HepG2 (cell line): ENCODE data around the gene ZNF749. TPM values are rescaled to one million over a fixed set of nuclear protein-coding genes. Genes with fewer than 3 reads are reported as not detected.
A peak's percentile ranks its signal among the peaks of the same experiment; 100 is the strongest.

Experiments used
- ATF1 ChIP-seq: IDR thresholded peaks from 2 replicates; pipeline ENCODE4 v1.6.1; 2016; ENCODE audit warnings: mild to moderate bottlenecking, control low read depth
- HOXA9 ChIP-seq: sonication (generic); formaldehyde crosslinking; IDR thresholded peaks from 2 replicates; pipeline ENCODE4 v1.8.1; 2022; ENCODE audit warnings: missing genetic modification reagents, mild to moderate bottlenecking, moderate library complexity, borderline replicate concordance
- MEF2D ChIP-seq: sonication (generic); formaldehyde crosslinking; IDR thresholded peaks from 2 replicates; pipeline ENCODE4 v1.5.1; 2020; ENCODE audit warnings: mild to moderate bottlenecking, missing genetic modification reagents
- MLLT10 ChIP-seq: sonication (generic); formaldehyde crosslinking; IDR thresholded peaks from 2 replicates; pipeline ENCODE4 v1.4.0; 2020; ENCODE audit warnings: missing genetic modification reagents
- NFIC ChIP-seq: IDR thresholded peaks from 2 replicates; pipeline ENCODE4 v1.6.1; 2012; ENCODE audit warnings: mild to moderate bottlenecking, low read length, inconsistent platforms
- PATZ1 ChIP-seq: sonication (generic); formaldehyde crosslinking; IDR thresholded peaks from 2 replicates; pipeline ENCODE4 v1.4.0; 2020; ENCODE audit warnings: missing genetic modification reagents
- PLRG1 ChIP-seq: fragments of 450-650 bp; conservative IDR thresholded peaks from 2 replicates; pipeline ENCODE4 v1.6.1; 2016
- POLR2A ChIP-seq, 2 experiments: IDR thresholded peaks; 2 replicates each; pipeline ENCODE4 v1.6.1; 2011; ENCODE audit warnings: low read depth in 2 of 2, low read length in 2 of 2, mild to moderate bottlenecking in 1 of 2, moderate library complexity in 1 of 2; ENCODE audit not compliant: insufficient read depth in 1 of 2
- ZBTB34 ChIP-seq: sonication (generic); formaldehyde crosslinking; IDR thresholded peaks from 2 replicates; pipeline ENCODE4 v1.8.0; 2022; ENCODE audit warnings: mild to moderate bottlenecking, missing genetic modification reagents
- ZFP36L2 ChIP-seq: sonication (generic); formaldehyde crosslinking; IDR thresholded peaks from 2 replicates; pipeline ENCODE4 v1.4.0; 2020; ENCODE audit warnings: missing genetic modification reagents
- ZNF10 ChIP-seq: sonication (generic); formaldehyde crosslinking; IDR thresholded peaks from 2 replicates; pipeline ENCODE4 v1.4.0; 2020; ENCODE audit warnings: mild to moderate bottlenecking, low read depth, missing genetic modification reagents, borderline replicate concordance
- ZNF143 ChIP-seq: sonication (generic); formaldehyde crosslinking; IDR thresholded peaks from 2 replicates; pipeline ENCODE4 v1.4.0; 2020; ENCODE audit warnings: missing genetic modification reagents
- ZNF296 ChIP-seq: sonication (generic); formaldehyde crosslinking; conservative IDR thresholded peaks from 2 replicates; pipeline ENCODE4 v1.5.0; 2020; ENCODE audit warnings: mild to moderate bottlenecking, missing genetic modification reagents
- ZNF556 ChIP-seq: sonication (generic); formaldehyde crosslinking; IDR thresholded peaks from 2 replicates; pipeline ENCODE4 v1.4.0; 2020; ENCODE audit warnings: mild to moderate bottlenecking, missing genetic modification reagents, borderline replicate concordance
- ZNF761 ChIP-seq: sonication (generic); formaldehyde crosslinking; conservative IDR thresholded peaks from 2 replicates; pipeline ENCODE4 v1.4.0; 2020; ENCODE audit warnings: mild to moderate bottlenecking, missing genetic modification reagents
- polyA plus RNA-seq, 8 experiments: library from polyadenylated mRNA; depleted of rRNA in 3 of 8; stranded (reverse) in 7 of 8; unstranded in 1 of 8; fragments of >200 nt; fragmentation: Illumina TruSeq in 4 of 8; extraction: Trizol in 4 of 8; gene quantifications; 2 replicates each; pipeline versions ENCODE4 v1.2.1 to v1.2.3, GENCODE V29; 2011 to 2016; ENCODE audit warnings: low read depth in 4 of 8, missing spikeins in 1 of 8, mixed read lengths in 1 of 8; ENCODE audit not compliant: insufficient read depth in 1 of 8
- total RNA-seq, 5 experiments: library from RNA; depleted of rRNA; stranded (reverse); fragments of >200 nt; fragmentation: Illumina TruSeq; extraction: Trizol; gene quantifications; 2 replicates each; pipeline ENCODE4 v1.2.3, GENCODE V29; 2016; ENCODE audit warnings: low read depth in 1 of 5
- TF ChIP-seq, protein P1 (sequence below): sonication (generic); formaldehyde crosslinking; IDR thresholded peaks from 2 replicates; pipeline ENCODE4 v1.4.0; 2020; ENCODE audit warnings: mild to moderate bottlenecking, missing genetic modification reagents
- TF ChIP-seq, protein P2 (sequence below): sonication (generic); formaldehyde crosslinking; IDR thresholded peaks from 2 replicates; pipeline ENCODE4 v1.9.0; 2021; ENCODE audit warnings: missing genetic modification reagents, borderline replicate concordance
- TF ChIP-seq, protein P3 (sequence below): sonication (generic); formaldehyde crosslinking; IDR thresholded peaks from 2 replicates; pipeline ENCODE4 v1.8.1; 2023; ENCODE audit warnings: mild to moderate bottlenecking, inconsistent platforms, moderate library complexity, missing genetic modification reagents, borderline replicate concordance

Gene ZNF749
- total and polyA plus RNA-seq, 2 of the 13 experiments (the other 11 are each of a cell fraction or from before 2014, with no cell fraction given) = 18.9 to 21.0 TPM

DNA sequence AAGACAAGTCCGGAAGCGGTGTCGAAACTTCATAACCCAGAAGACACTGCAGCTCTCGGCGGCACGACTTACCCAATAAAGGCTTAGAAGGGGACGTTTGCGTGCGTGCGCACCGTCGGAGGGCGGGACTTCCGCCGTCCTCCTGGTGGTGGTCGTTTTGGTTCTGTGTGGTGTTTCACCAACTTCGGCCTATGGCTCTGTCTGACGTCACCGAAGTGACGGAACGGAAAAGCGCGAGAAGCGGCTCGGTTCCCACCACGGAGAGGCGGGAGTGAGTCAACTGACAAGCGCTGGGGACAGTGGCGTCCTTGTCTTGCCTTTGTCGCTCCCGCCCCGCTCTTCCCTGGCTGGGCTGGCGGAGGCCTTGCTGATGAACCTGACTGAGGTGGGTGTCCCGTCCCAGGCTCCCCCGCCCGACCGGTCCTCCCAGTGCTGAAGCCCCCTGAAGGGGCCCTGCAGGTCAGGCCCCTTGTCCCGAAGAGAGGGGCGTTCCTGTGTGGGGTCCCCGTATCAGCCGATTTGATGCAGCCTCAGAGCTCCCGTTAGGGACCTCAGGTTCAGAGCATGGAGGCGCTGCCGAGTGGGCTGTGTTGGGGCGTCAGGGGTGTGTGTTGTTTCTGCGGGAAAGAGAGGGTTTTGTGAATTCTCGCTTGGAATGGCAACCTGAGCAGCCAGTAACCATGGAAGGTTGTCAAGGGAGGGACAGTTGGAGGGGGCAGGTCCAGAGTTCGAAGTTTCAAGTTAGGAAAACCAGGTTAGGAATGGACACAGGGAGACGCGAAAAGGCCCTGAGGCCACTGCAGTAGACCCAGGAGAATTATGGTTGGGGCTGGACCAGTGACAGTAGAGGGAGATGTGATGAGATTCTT, 45.2 kb upstream of the ZNF749 start, which contains the start of gene ZNF548 (continued):
- peak; percentile 39; the same call in 1 of the 2 replicates for TF ChIP-seq MEF2D (CRISPR knock-in tag)
- TF ChIP-seq, protein P1, sequence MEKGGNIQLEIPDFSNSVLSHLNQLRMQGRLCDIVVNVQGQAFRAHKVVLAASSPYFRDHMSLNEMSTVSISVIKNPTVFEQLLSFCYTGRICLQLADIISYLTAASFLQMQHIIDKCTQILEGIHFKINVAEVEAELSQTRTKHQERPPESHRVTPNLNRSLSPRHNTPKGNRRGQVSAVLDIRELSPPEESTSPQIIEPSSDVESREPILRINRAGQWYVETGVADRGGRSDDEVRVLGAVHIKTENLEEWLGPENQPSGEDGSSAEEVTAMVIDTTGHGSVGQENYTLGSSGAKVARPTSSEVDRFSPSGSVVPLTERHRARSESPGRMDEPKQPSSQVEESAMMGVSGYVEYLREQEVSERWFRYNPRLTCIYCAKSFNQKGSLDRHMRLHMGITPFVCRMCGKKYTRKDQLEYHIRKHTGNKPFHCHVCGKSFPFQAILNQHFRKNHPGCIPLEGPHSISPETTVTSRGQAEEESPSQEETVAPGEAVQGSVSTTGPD (CRISPR knock-in tag) = peak; percentile 99
- no peak for TF ChIP-seq PLRG1
- TF ChIP-seq POLR2A (IDR thresholded peaks at IDR 0.05; ENCODE audit: insufficient read depth in 1 of 2, low read depth in 2 of 2, low read length in 2 of 2) = peak; percentile 60 to 76
- peak; percentile 97 for TF ChIP-seq ZNF143
- TF ChIP-seq ZFP36L2 (CRISPR knock-in tag) = no peak
- peak; percentile 95 for TF ChIP-seq ATF1 (CRISPR knock-in tag)
- TF ChIP-seq ZNF761 (CRISPR knock-in tag) = no peak; the same call in 1 of the 2 replicates
- TF ChIP-seq ZBTB34 (CRISPR knock-in tag) = peak; percentile 99
- no peak; the same call in 1 of the 2 replicates for TF ChIP-seq PATZ1
- TF ChIP-seq ZNF296 (CRISPR knock-in tag) = peak; percentile 69; the same call in 1 of the 2 replicates
- TF ChIP-seq, protein P2, sequence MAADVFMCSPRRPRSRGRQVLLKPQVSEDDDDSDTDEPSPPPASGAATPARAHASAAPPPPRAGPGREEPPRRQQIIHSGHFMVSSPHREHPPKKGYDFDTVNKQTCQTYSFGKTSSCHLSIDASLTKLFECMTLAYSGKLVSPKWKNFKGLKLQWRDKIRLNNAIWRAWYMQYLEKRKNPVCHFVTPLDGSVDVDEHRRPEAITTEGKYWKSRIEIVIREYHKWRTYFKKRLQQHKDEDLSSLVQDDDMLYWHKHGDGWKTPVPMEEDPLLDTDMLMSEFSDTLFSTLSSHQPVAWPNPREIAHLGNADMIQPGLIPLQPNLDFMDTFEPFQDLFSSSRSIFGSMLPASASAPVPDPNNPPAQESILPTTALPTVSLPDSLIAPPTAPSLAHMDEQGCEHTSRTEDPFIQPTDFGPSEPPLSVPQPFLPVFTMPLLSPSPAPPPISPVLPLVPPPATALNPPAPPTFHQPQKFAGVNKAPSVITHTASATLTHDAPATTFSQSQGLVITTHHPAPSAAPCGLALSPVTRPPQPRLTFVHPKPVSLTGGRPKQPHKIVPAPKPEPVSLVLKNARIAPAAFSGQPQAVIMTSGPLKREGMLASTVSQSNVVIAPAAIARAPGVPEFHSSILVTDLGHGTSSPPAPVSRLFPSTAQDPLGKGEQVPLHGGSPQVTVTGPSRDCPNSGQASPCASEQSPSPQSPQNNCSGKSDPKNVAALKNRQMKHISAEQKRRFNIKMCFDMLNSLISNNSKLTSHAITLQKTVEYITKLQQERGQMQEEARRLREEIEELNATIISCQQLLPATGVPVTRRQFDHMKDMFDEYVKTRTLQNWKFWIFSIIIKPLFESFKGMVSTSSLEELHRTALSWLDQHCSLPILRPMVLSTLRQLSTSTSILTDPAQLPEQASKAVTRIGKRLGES = no peak
- TF ChIP-seq, protein P3, sequence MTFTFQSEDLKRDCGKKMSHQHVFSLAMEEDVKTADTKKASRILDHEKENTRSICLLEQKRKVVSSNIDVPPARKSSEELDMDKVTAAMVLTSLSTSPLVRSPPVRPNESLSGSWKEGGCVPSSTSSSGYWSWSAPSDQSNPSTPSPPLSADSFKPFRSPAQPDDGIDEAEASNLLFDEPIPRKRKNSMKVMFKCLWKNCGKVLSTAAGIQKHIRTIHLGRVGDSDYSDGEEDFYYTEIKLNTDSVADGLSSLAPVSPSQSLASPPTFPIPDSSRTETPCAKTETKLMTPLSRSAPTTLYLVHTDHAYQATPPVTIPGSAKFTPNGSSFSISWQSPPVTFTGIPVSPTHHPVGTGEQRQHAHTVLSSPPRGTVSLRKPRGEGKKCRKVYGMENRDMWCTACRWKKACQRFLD = no peak
- TF ChIP-seq NFIC = no peak
- no peak for TF ChIP-seq HOXA9 (CRISPR knock-in tag)
- TF ChIP-seq ZNF556 (CRISPR knock-in tag) = peak; percentile 39; the same call in 1 of the 2 replicates
- no peak for TF ChIP-seq ZNF10
- TF ChIP-seq MLLT10 (CRISPR knock-in tag) = no peak
